Endothelial cell of umbilical vein (primary cell): Measurements from ENCODE around the gene BIN2. TPM values are rescaled to one million over a fixed set of nuclear protein-coding genes. Genes with fewer than 3 reads are reported as not detected.

Source experiments
- BruUV-seq: library from RNA; stranded (reverse); fragments of 400-500 nt; replicated peaks from 2 replicates; lab custom pipeline; 2021; lab: Mats Ljungman, UMichigan
- CTCF ChIA-PET: fragments of 300-600, 350-600 bp; sonication (Branson Sonifier 250); formaldehyde crosslinking; loops from one replicate; lab custom pipeline; 2021; ENCODE audit warnings: antibody characterized with exemption, inconsistent platforms; lab: Charles Lee
- POLR2A ChIA-PET: fragments of 300-600, 350-600 bp; sonication (Branson Sonifier 250); formaldehyde crosslinking; loops from one replicate; lab custom pipeline; 2021; ENCODE audit warnings: antibody characterized with exemption, inconsistent platforms; lab: Charles Lee
- DNase-seq: peaks from one replicate; pipeline ENCODE4 v3.0.0-alpha.2; 2011; ENCODE audit warnings: low read depth, low spot score
- FAIRE-seq: peaks from 2 replicates; lab custom pipeline; 2011; peaks lifted over from hg19 to GRCh38; lab: Jason Lieb, UNC
- H2AFZ ChIP-seq: 2 replicates; pipeline ENCODE4 v1.6.0; 2012; ENCODE audit warnings: low read depth, low read length, control low read depth, inconsistent platforms
- H3K27ac ChIP-seq: 2 replicates; pipeline ENCODE4 v1.5.1; 2011; ENCODE audit warnings: low read depth, mild to moderate bottlenecking, control low read depth, low read length, moderate library complexity; ENCODE audit not compliant: insufficient read depth
- H3K27me3 ChIP-seq, 2 experiments: 2 replicates each; pipeline versions ENCODE4 v1.6.0 to v1.6.1; 2011; ENCODE audit warnings: low read length in 2 of 2, mixed read lengths in 1 of 2; ENCODE audit not compliant: control insufficient read depth in 2 of 2, insufficient read depth in 2 of 2
- H3K36me3 ChIP-seq, 2 experiments: 2 replicates in 1 of 2; 3 replicates in 1 of 2; pipeline ENCODE4 v1.5.1; 2011; ENCODE audit warnings: low read length in 2 of 2, mild to moderate bottlenecking in 1 of 2, moderate library complexity in 1 of 2; ENCODE audit not compliant: control insufficient read depth in 2 of 2, insufficient read depth in 2 of 2; ENCODE audit errors: extremely low read depth in 1 of 2
- H3K4me1 ChIP-seq: 3 replicates; pipeline ENCODE4 v1.5.1; 2011; ENCODE audit warnings: mild to moderate bottlenecking, low read length; ENCODE audit not compliant: control insufficient read depth, insufficient read depth; ENCODE audit errors: extremely low read depth
- H3K4me2 ChIP-seq: 2 replicates; pipeline ENCODE4 v1.6.1; 2011; ENCODE audit warnings: low read length, control low read depth, mixed read lengths; ENCODE audit not compliant: insufficient read depth
- H3K4me3 ChIP-seq, 3 experiments: fragments of 200-600 bp in 1 of 3; sonication (generic), shearing (Covaris generic) in 1 of 3; replicated peaks in 1 of 3; 2 replicates each; pipeline ENCODE4 v1.5.1; 2011 to 2016; ENCODE audit warnings: control low read depth in 3 of 3, low read length in 3 of 3, mild to moderate bottlenecking in 2 of 3, inconsistent platforms in 1 of 3, low read depth in 1 of 3, moderate library complexity in 1 of 3; ENCODE audit not compliant: insufficient read depth in 1 of 3
- H3K79me2 ChIP-seq: 2 replicates; pipeline ENCODE4 v1.6.0; 2012; ENCODE audit warnings: low read length, inconsistent platforms; ENCODE audit not compliant: control insufficient read depth, insufficient read depth
- H3K9ac ChIP-seq: replicated peaks from 2 replicates; pipeline ENCODE3; 2011; ENCODE audit warnings: low read length, control low read depth; ENCODE audit not compliant: insufficient read depth; ENCODE audit errors: extremely low read depth
- H3K9me1 ChIP-seq: replicated peaks from 3 replicates; pipeline ENCODE4 v1.6.0; 2011; ENCODE audit warnings: mild to moderate bottlenecking, low read length; ENCODE audit not compliant: control insufficient read depth, insufficient read depth; ENCODE audit errors: extremely low read depth
- H3K9me3 ChIP-seq: replicated peaks from 2 replicates; pipeline ENCODE4 v1.5.1; 2012; ENCODE audit warnings: low read length, inconsistent platforms; ENCODE audit not compliant: control insufficient read depth, insufficient read depth
- H4K20me1 ChIP-seq: replicated peaks from 2 replicates; pipeline ENCODE3; 2011; ENCODE audit warnings: mild to moderate bottlenecking, low read length; ENCODE audit not compliant: control insufficient read depth, insufficient read depth; ENCODE audit errors: extremely low read depth
- CTCF ChIP-seq, 2 donors: IDR thresholded peaks; 1 replicate in 1 of 2; 2 replicates in 1 of 2; pipeline ENCODE4 v1.5.1; 2011; ENCODE audit warnings: low read length in 2 of 2, mild to moderate bottlenecking in 2 of 2, moderate library complexity in 2 of 2, control low read depth in 1 of 2, inconsistent platforms in 1 of 2, low read depth in 1 of 2; ENCODE audit not compliant: insufficient read depth in 1 of 2; ENCODE audit errors: extremely low read depth in 1 of 2
- FOS ChIP-seq: IDR thresholded peaks from 2 replicates; pipeline ENCODE4 v1.6.1; 2011; ENCODE audit warnings: mild to moderate bottlenecking, low read length, moderate library complexity, borderline replicate concordance; ENCODE audit not compliant: insufficient read depth
- GATA2 ChIP-seq: IDR thresholded peaks from 2 replicates; pipeline ENCODE4 v1.7.0; 2011; ENCODE audit warnings: low read depth, mild to moderate bottlenecking, moderate library complexity, mixed read lengths, low read length; ENCODE audit not compliant: insufficient read length, insufficient read depth
- JUN ChIP-seq: IDR thresholded peaks from 2 replicates; pipeline ENCODE4 v1.6.1; 2011; ENCODE audit warnings: borderline replicate concordance, low read depth; ENCODE audit not compliant: insufficient read length, insufficient read depth
- MAX ChIP-seq: IDR thresholded peaks from 2 replicates; pipeline ENCODE4 v1.6.1; 2011; ENCODE audit not compliant: insufficient read depth, insufficient read length
- MYC ChIP-seq: IDR thresholded peaks from one replicate; pipeline ENCODE4 v1.6.1; 2011; ENCODE audit warnings: mild to moderate bottlenecking, low read depth, low read length
- POLR2A ChIP-seq: IDR thresholded peaks from 2 replicates; pipeline ENCODE4 v1.6.1; 2012; ENCODE audit warnings: low read depth, mild to moderate bottlenecking, control low read depth, low read length
- POLR2AphosphoS5 ChIP-seq: IDR thresholded peaks from 2 replicates; pipeline ENCODE4 v1.6.1; 2012; ENCODE audit warnings: low read depth, mild to moderate bottlenecking, control low read depth, low read length, moderate library complexity; ENCODE audit not compliant: insufficient read depth
- dilution Hi-C: fragments of 300-500 bp; cut with MboI; formaldehyde crosslinking; loops from one replicate; pipeline ENCODE4 v1.15.0; 2019; ENCODE audit warnings: low sequenced_read_pairs; ENCODE audit not compliant: extremely low pct_ligation_motif_present
- intact Hi-C: fragments of 100-400 bp; cut with micrococcal nuclease; formaldehyde crosslinking; loops from one replicate; pipeline ENCODE4 v1.10.0; 2022
- polyA plus RNA-seq, 4 experiments: library from polyadenylated mRNA; depleted of rRNA in 3 of 4; stranded (reverse) in 3 of 4; unstranded in 1 of 4; fragments of >200 nt; gene quantifications; 2 replicates each; pipeline versions ENCODE4 v1.2.1 to v1.2.3, GENCODE V29; 2011 to 2012; ENCODE audit warnings: missing spikeins in 1 of 4
- total RNA-seq: library from RNA; stranded (reverse); gene quantifications from 2 replicates; pipeline ENCODE4 v1.2.3, GENCODE V29; 2021

The BIN2 gene
- total and polyA plus RNA-seq, 2 donors (not counting 3 experiments of a cell fraction or from before 2014, with no cell fraction given): not detected

GRCh38 chr12:51345681-51346080 is 21.7 kb upstream of the BIN2 start:
- POLR2A ChIA-PET: interaction anchor here (0.8 kb wide), 1 partner anchor 263 kb away, joined by 8 read pairs; the partner anchor contains the start of gene CSRNP2
- Histone ChIP-seq H3K9ac (no peak overlapping the region), H3K4me3 (no peak overlapping the region), H3K27me3 (no peaks in the 10 kb centered on the region), H3K79me2 (no peaks in the 10 kb centered on the region), H3K4me1 (no peaks in the 10 kb centered on the region), H3K9me1 (no peaks in the 10 kb centered on the region), H3K4me2 (no peak overlapping the region), H4K20me1 (no peaks in the 10 kb centered on the region), H2AFZ (no peak overlapping the region), H3K9me3 (no peaks in the 10 kb centered on the region), H3K36me3 (no peaks in the 10 kb centered on the region), H3K27ac (no peak overlapping the region)
- DNase-seq (no peak), FAIRE-seq (no peak)
- no peak for TF ChIP-seq JUN
- no peak for TF ChIP-seq FOS
- no peak for TF ChIP-seq MYC
- no peak for TF ChIP-seq MAX
- TF ChIP-seq POLR2AphosphoS5: no peak
- TF ChIP-seq POLR2A: no peak
- TF ChIP-seq GATA2: no peak
- TF ChIP-seq CTCF (IDR thresholded peaks at IDR 0.05; ENCODE audit: extremely low read depth in 1 of 2, insufficient read depth in 1 of 2, low read depth in 1 of 2, low read length in 2 of 2): no peak
- dilution Hi-C loops (no loop called here), intact Hi-C loops (no loop called here)
- CTCF ChIA-PET: interaction anchor here (1.0 to 1.6 kb wide), 3 partner anchors 26 to 478 kb away, joined by 3 to 5 read pairs (median 4); partner anchors contain the start of gene POU6F1
- BruUV-seq: no TSS peak
